ENCODE results near the gene OLFML2A.
"Not testable (repeated sequence)": the region's sequence is repeated elsewhere in the genome, so short reads cannot be mapped to it uniquely, and the experiment has no call there.

Gene OLFML2A

DNA sequence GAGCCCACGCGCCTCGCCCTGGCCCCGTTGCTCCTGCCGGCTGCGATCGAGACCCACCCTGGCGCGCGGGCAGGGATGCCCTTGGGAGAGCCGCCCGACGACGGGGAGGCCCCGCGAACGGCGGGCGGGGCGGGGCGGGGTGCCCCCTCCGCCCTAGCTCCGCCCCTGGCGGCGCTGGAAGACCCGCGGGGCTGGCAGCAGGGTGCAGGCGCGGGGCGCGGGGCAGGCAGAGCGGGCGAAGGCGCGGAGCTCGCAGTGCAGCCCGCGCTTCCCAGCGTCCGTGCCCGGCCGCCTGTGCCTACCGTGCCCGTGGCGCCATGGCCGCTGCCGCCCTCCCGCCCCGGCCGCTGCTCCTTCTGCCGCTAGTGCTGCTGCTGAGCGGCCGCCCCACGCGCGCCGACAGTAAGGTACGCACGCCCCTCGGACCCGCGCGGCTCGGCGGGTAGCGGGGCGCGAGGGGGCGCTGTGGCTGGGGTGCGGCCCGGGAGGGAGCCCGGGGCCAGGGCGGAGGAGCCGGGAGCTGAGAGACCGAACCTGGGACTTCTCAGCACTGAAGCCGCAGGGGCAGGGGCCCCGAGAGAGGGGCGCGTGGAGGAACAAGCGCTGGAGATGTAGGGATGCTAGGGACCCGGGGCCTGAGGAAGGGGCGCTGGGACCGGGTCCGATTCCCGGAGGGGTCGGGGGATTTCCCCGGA is at the start of gene OLFML2A:
TSS of gene OLFML2A (plus strand) at position 180 of the 695 bp plus-strand sequence. CDS start at position 318, 138 bp downstream.
- peaks cover 21% of the 10 kb centered on the region for H3K4me1 ChIP-seq (ENCODE audit: control insufficient read depth, low read depth, low read length)
- H3K27ac ChIP-seq (ENCODE audit: low read length), result no peak within 1 kb of the TSS
- peak within 1 kb of the TSS; percentile 66 for H3K4me3 ChIP-seq (ENCODE audit: low read length)
- H3K36me3 ChIP-seq (ENCODE audit: control insufficient read depth, low read depth, low read length), result no peaks in the 10 kb centered on the region
- H3K27me3 ChIP-seq (ENCODE audit: control insufficient read depth, insufficient read depth, low read length), result peaks cover 28% of the 10 kb centered on the region
- H3K9ac ChIP-seq (ENCODE audit: low read length), result peak within 1 kb of the TSS; percentile 47
- no peaks in the 10 kb centered on the region for H3K9me3 ChIP-seq (ENCODE audit: control insufficient read depth, low read depth, low read length)

DNA sequence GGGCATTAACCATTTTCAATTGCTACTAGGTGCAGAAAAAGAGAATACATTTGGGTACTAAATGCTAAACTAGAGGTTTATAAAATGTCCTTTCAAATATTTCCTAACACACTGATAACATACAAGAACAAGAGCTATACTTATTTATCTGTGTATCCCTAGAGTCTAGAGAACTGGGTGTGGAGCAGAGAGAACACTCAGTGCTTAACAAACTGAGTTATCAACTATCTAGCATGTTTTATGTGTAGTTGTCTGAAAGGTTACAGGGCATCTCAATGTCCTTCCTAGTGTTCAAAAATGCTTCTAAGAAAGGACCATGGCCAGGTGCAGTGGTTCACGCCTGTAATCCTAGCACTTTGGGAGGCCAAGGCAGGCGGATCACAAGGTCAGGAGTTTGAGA is 46.2 kb upstream of the OLFML2A start:
- Histone ChIP-seq H3K36me3 (ENCODE audit: control insufficient read depth, low read depth, low read length) (peaks cover 30% of the 10 kb centered on the region), H3K4me3 (ENCODE audit: low read length) (no peak overlapping the region), H3K9ac (ENCODE audit: low read length) (no peak overlapping the region), H3K27ac (ENCODE audit: low read length) (no peak overlapping the region), H3K4me1 (ENCODE audit: control insufficient read depth, low read depth, low read length) (peaks cover 14% of the 10 kb centered on the region), H3K27me3 (ENCODE audit: control insufficient read depth, insufficient read depth, low read length) (no peaks in the 10 kb centered on the region), H3K9me3 (ENCODE audit: control insufficient read depth, low read depth, low read length) (no peaks in the 10 kb centered on the region)

DNA sequence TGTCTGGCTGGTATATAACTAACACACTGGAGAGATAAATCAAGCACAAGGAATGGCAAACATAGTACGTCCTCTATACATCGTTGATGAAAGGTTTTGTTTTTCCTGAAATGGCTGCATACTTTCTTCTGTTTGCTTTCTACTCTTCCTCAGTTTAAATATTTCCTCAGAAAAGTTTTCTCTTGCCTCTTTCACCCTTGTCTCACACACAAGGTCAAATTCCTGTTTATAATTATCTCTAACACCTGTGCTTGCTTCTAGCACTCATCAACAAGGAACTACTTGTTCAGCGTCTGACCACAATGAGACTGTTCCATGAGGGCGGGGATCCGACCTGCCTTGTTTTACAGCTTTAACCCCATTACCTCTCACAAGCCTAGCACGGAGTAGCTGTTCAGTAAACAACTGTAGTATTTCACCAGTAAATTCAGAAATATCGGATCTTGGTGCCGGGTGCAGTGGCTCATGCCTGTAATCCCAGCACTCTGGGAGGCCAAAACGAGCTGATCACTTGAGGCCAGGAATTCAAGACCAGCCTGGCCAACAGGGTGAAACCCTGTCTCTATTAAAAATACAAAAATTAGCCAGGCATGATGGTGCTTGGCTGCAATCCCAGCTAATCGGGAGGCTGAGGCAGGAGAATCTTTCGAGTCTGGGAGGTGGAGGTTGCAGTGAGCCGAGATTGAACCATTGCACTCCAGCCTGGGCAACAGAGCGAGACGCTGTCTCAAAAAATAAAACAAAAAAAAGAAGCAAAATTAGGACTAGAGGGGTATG is 42.8 kb upstream of the OLFML2A start:
- no peak overlapping the region for H3K9ac ChIP-seq (ENCODE audit: low read length)
- H3K4me3 ChIP-seq (ENCODE audit: low read length), result no peak overlapping the region
- H3K36me3 ChIP-seq (ENCODE audit: control insufficient read depth, low read depth, low read length), result peaks cover 22% of the 10 kb centered on the region
- H3K9me3 ChIP-seq (ENCODE audit: control insufficient read depth, low read depth, low read length), result no peaks in the 10 kb centered on the region
- H3K4me1 ChIP-seq (ENCODE audit: control insufficient read depth, low read depth, low read length), result peaks cover 19% of the 10 kb centered on the region
- H3K27me3 ChIP-seq (ENCODE audit: control insufficient read depth, insufficient read depth, low read length), result no peaks in the 10 kb centered on the region
- H3K27ac ChIP-seq (ENCODE audit: low read length), result peak overlapping the region; percentile 36

DNA sequence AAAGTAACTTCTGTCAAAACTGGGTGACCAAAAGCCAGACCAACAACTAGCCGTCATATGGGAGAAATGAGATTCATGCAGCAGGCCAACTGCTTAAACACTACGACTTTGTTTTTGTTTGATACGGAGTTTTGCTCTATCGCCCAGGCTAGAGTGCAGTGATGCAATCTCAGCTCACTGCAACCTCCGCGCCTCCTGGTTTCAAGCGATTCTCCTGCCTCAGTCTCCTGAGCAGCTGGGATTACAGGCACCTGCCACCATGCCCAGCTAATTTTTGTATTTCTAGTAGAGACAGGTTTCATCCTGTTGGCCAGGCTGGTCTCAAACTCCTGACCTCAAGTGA is 42.2 kb upstream of the OLFML2A start:
- peak overlapping the region; percentile 64 for H3K27ac ChIP-seq (ENCODE audit: low read length)
- H3K9ac ChIP-seq (ENCODE audit: low read length), result not testable (repeated sequence)

DNA sequence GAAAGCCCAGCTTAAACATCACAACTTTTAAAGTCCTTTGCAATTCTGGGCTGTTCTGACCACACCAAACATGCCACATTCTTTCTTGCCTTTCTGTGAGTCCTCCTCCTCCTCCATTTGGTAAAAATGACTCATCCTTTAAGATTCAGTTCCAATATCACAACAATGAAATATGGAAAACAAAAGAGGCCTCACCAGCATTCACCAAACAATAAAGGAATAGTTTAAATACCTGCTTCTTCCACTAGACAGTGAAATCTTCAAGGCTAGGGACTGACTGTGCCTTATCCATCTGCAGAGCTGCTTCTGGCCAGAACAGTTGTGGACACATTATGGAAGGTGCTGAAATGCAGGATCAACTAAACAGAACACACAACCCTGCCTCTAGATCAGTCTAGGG is 41.8 kb upstream of the OLFML2A start:
- H3K27me3 ChIP-seq (ENCODE audit: control insufficient read depth, insufficient read depth, low read length), result no peaks in the 10 kb centered on the region
- H3K36me3 ChIP-seq (ENCODE audit: control insufficient read depth, low read depth, low read length), result peaks cover 22% of the 10 kb centered on the region
- H3K9me3 ChIP-seq (ENCODE audit: control insufficient read depth, low read depth, low read length), result no peaks in the 10 kb centered on the region
- peak overlapping the region; percentile 64 for H3K27ac ChIP-seq (ENCODE audit: low read length)
- no peak overlapping the region for H3K9ac ChIP-seq (ENCODE audit: low read length)
- peaks cover 19% of the 10 kb centered on the region for H3K4me1 ChIP-seq (ENCODE audit: control insufficient read depth, low read depth, low read length)
- no peak overlapping the region for H3K4me3 ChIP-seq (ENCODE audit: low read length)

More for the DNA sequence above, 42.2 kb upstream of the OLFML2A start:
- not testable (repeated sequence) for H3K27me3 ChIP-seq (ENCODE audit: control insufficient read depth, insufficient read depth, low read length); H3K4me3 ChIP-seq (ENCODE audit: low read length); H3K9me3 ChIP-seq (ENCODE audit: control insufficient read depth, low read depth, low read length)
- H3K36me3 ChIP-seq (ENCODE audit: control insufficient read depth, low read depth, low read length), result peaks cover 22% of the 10 kb centered on the region
- H3K4me1 ChIP-seq (ENCODE audit: control insufficient read depth, low read depth, low read length), result peaks cover 19% of the 10 kb centered on the region

DNA sequence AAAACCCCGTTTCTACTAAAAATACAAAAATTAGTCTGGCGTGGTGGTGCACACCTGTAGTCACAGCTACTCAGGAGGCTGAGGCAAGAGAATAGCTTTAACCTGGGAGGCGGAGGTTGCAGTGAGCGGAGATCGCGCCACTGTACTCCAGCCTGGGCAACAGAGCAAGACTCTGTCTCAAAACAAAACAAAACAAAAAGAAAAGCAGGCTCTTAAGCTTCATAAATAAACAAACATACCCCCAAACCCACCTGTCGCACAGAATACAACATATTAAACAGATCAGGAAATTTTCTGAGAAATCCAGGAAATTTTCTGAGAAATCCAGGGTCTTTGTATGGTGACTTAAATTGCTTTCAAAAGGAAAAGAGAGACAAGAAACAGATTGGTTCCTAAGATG is 38.9 kb upstream of the OLFML2A start:
- not testable (repeated sequence) for H3K27me3 ChIP-seq (ENCODE audit: control insufficient read depth, insufficient read depth, low read length); H3K27ac ChIP-seq (ENCODE audit: low read length); H3K4me3 ChIP-seq (ENCODE audit: low read length); H3K9me3 ChIP-seq (ENCODE audit: control insufficient read depth, low read depth, low read length); H3K9ac ChIP-seq (ENCODE audit: low read length)
- H3K4me1 ChIP-seq (ENCODE audit: control insufficient read depth, low read depth, low read length), result peaks cover 21% of the 10 kb centered on the region
- H3K36me3 ChIP-seq (ENCODE audit: control insufficient read depth, low read depth, low read length), result peaks cover 10% of the 10 kb centered on the region

DNA sequence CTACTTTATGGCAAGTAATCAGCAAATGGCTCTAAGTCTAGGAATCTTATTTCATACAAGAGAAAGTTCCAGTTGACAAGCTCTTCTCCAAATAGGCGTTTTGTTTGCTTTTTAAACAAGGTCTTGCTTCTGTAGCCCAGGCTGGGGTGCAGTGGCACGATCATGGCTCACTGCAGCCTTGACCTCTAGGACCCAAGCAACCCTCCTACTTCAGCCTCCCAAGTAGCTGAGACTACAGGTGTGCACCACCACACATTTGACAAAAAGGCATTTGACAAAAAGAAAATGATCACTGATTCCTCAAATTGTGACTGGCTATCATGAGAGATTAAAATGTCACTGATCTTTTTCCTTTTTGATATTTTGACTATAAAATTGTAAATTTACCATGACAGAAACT is 37.6 kb upstream of the OLFML2A start:
- no peaks in the 10 kb centered on the region for H3K9me3 ChIP-seq (ENCODE audit: control insufficient read depth, low read depth, low read length)
- no peak overlapping the region for H3K27ac ChIP-seq (ENCODE audit: low read length)
- H3K9ac ChIP-seq (ENCODE audit: low read length), result no peak overlapping the region
- peaks cover 24% of the 10 kb centered on the region for H3K4me1 ChIP-seq (ENCODE audit: control insufficient read depth, low read depth, low read length)
- H3K27me3 ChIP-seq (ENCODE audit: control insufficient read depth, insufficient read depth, low read length), result no peaks in the 10 kb centered on the region
- peaks cover 6% of the 10 kb centered on the region for H3K36me3 ChIP-seq (ENCODE audit: control insufficient read depth, low read depth, low read length)
- H3K4me3 ChIP-seq (ENCODE audit: low read length), result no peak overlapping the region

DNA sequence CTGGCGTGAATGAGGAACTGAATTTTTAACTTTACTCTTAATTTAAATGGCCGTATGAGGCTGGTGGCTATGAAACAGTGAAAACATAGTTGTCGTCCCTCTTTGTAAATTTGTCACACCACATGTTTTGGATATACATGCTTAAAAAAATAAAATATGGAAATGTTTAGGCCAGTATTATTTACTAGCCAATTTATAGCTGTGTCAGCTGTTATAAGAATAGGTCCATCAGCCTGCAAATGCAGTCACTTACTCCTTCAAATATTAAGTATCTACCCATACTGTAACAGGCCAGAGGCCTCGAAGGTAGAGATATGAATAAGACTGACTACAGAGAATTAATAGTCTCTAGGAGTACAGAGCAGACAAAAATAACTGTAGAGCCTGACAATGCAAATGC is 35.8 kb upstream of the OLFML2A start:
- Histone ChIP-seq H3K4me1 (ENCODE audit: control insufficient read depth, low read depth, low read length) (peaks cover 8% of the 10 kb centered on the region), H3K27me3 (ENCODE audit: control insufficient read depth, insufficient read depth, low read length) (no peaks in the 10 kb centered on the region), H3K4me3 (ENCODE audit: low read length) (no peak overlapping the region), H3K9ac (ENCODE audit: low read length) (no peak overlapping the region), H3K9me3 (ENCODE audit: control insufficient read depth, low read depth, low read length) (no peaks in the 10 kb centered on the region), H3K27ac (ENCODE audit: low read length) (no peak overlapping the region), H3K36me3 (ENCODE audit: control insufficient read depth, low read depth, low read length) (peaks cover 6% of the 10 kb centered on the region)

DNA sequence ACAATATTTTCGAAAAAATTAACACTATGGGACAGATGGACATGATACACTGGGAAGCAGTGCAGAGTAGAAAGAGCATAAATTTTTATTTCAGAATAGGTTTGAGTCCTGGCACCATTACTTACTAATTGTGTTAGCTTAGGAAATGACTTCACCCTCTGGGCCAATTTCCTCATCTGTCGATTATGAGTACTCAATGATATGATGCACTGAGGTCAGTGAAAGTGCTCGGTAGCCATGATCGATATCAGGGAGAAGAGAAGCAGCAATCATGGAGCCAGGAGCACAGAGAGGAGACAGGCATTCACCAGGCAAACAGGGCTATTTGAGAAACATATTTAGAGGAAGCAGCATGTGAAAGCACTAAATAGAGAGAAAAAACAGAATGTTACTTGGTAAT is 35.3 kb upstream of the OLFML2A start:
- H3K9me3 ChIP-seq (ENCODE audit: control insufficient read depth, low read depth, low read length), result no peaks in the 10 kb centered on the region

DNA sequence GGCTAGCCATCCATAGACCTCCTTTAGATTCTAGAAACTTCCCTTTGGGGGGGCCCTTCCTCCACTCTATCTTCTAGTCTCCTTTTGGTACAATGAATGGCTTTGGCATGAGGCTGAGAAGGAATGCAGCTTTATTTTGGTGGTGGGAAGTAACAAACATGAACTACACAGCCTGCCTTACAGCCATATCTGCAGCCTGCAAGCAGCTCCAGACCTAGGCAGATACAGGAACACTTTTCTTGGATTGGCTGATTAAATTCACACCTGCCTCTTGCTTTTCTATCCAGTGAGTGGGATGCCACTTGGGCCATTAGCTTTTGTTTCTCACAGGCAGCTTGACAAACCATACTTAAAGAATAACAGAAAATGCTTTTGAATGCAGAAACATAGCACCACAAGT is 34.0 kb upstream of the OLFML2A start:
- Histone ChIP-seq H3K9me3 (ENCODE audit: control insufficient read depth, low read depth, low read length) (no peaks in the 10 kb centered on the region), H3K36me3 (ENCODE audit: control insufficient read depth, low read depth, low read length) (peaks cover 6% of the 10 kb centered on the region), H3K27ac (ENCODE audit: low read length) (no peak overlapping the region), H3K9ac (ENCODE audit: low read length) (no peak overlapping the region), H3K4me3 (ENCODE audit: low read length) (no peak overlapping the region), H3K4me1 (ENCODE audit: control insufficient read depth, low read depth, low read length) (peaks cover 17% of the 10 kb centered on the region), H3K27me3 (ENCODE audit: control insufficient read depth, insufficient read depth, low read length) (no peaks in the 10 kb centered on the region)

More for the DNA sequence above, 35.3 kb upstream of the OLFML2A start:
- H3K4me1 ChIP-seq (ENCODE audit: control insufficient read depth, low read depth, low read length), result peaks cover 7% of the 10 kb centered on the region
- H3K9ac ChIP-seq (ENCODE audit: low read length), result no peak overlapping the region
- H3K27ac ChIP-seq (ENCODE audit: low read length), result no peak overlapping the region
- H3K4me3 ChIP-seq (ENCODE audit: low read length), result no peak overlapping the region
- H3K36me3 ChIP-seq (ENCODE audit: control insufficient read depth, low read depth, low read length), result peaks cover 6% of the 10 kb centered on the region
- H3K27me3 ChIP-seq (ENCODE audit: control insufficient read depth, insufficient read depth, low read length), result no peaks in the 10 kb centered on the region

DNA sequence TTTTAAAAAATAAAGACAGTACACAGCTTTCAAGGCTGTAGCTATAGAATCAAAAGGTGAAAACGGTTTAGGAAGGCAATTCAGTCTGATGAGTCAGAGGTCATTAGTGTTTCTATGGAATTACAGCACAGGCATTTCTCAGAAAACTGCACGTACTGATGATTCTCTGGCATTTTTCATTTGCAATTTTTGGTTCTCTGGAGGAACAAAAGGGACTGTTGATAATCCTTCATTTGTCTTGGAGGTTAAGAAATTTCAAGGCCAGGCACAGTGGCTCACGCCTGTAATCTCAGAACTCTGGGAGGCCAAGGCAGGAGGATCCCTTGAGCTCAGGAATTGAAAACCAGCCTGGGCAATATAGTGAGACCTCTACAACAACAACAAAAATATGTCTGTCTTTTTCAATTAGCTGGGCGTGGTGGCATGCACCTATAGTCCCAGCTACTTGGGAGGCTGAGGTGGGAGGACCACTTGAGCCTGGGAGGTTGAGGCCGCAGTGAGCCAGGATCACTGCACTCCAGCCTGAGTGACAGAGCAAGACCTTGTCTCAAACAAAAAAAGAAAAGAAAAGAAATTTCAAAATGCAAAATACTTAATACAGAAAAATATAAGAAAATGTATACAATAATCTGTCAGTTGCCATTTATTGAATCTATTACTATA is 33.1 kb upstream of the OLFML2A start:
- Histone ChIP-seq H3K9me3 (ENCODE audit: control insufficient read depth, low read depth, low read length) (no peaks in the 10 kb centered on the region), H3K4me3 (ENCODE audit: low read length) (no peak overlapping the region), H3K4me1 (ENCODE audit: control insufficient read depth, low read depth, low read length) (peaks cover 21% of the 10 kb centered on the region), H3K27me3 (ENCODE audit: control insufficient read depth, insufficient read depth, low read length) (no peaks in the 10 kb centered on the region), H3K36me3 (ENCODE audit: control insufficient read depth, low read depth, low read length) (peaks cover 6% of the 10 kb centered on the region), H3K27ac (ENCODE audit: low read length) (no peak overlapping the region), H3K9ac (ENCODE audit: low read length) (no peak overlapping the region)
